Measurements from ENCODE around the gene DBNL. TPM values are rescaled to one million over a fixed set of nuclear protein-coding genes. Genes with fewer than 3 reads are reported as not detected.
A peak's percentile ranks its signal among the peaks of the same experiment; 100 is the strongest.
"Not testable (repeated sequence)": the region's sequence is repeated elsewhere in the genome, so short reads cannot be mapped to it uniquely, and the experiment has no call there.

The DBNL gene
- total and polyA plus RNA-seq, 4 donors = 26.1 to 60.2 (median 41.5) TPM

GRCh38 chr7:44018857-44019807 is 25.4 kb upstream of the DBNL start:
- 4% methylated on average over 62 of the region's 63 CpGs for WGBS
- not testable (repeated sequence) for H3K9me3 ChIP-seq (ENCODE audit: control insufficient read depth in 4 of 4, low read length in 3 of 4); H3K36me3 ChIP-seq (ENCODE audit: control insufficient read depth in 4 of 4, insufficient read depth in 3 of 4, low read depth in 1 of 4, low read length in 3 of 4); H3K4me1 ChIP-seq (ENCODE audit: control insufficient read depth in 4 of 4, insufficient read depth in 4 of 4, low read length in 3 of 4); H3K27me3 ChIP-seq (ENCODE audit: control insufficient read depth in 4 of 4, insufficient read depth in 4 of 4, low read length in 3 of 4)
- Histone ChIP-seq H3K27ac (ENCODE audit: low read depth in 1 of 2, low read length in 2 of 2) (peak overlapping the region in 1 of 2 donors; percentile 69), H3K4me3 (ENCODE audit: low read depth in 1 of 3, low read length in 3 of 3) (peak overlapping the region; percentile 69 to 85 (median 73)), H3K9ac (ENCODE audit: low read depth in 1 of 2, low read length in 2 of 2) (peak overlapping the region; percentile 49 to 71)
- peak in 1 of 2 donors; percentile 8 for TF ChIP-seq HNF4A (conservative IDR thresholded peaks at IDR 0.05)
- TF ChIP-seq GABPA (IDR thresholded peaks at IDR 0.05 in 1 of 2, conservative IDR thresholded peaks at IDR 0.05 in 1 of 2) = peak in 1 of 2 donors; percentile 88
- TF ChIP-seq RXRA (IDR thresholded peaks at IDR 0.05) = peak in 1 of 2 donors; percentile 32
- TF ChIP-seq EGR1 (IDR thresholded peaks at IDR 0.05; ENCODE audit: low read depth in 2 of 2) = peak; percentile 16 to 31
- TF ChIP-seq CTCF (IDR thresholded peaks at IDR 0.05; ENCODE audit: low read depth, low read length, missing input control) = peak; percentile 55
- peak; percentile 49 for TF ChIP-seq REST (IDR thresholded peaks at IDR 0.05)
- TF ChIP-seq TAF1 (conservative IDR thresholded peaks at IDR 0.05) = peak; percentile 95
- peak; percentile 27 to 53 for TF ChIP-seq RAD21 (IDR thresholded peaks at IDR 0.05)
- TF ChIP-seq SP1 (IDR thresholded peaks at IDR 0.05) = peak; percentile 50
- peak; percentile 47 for TF ChIP-seq YY1 (IDR thresholded peaks at IDR 0.05)
- DNase-seq (ENCODE audit: low spot score) = peak; percentile 98

GRCh38 chr7:44019825-44020224 is 24.7 kb upstream of the DBNL start:
- H3K27me3 ChIP-seq (ENCODE audit: control insufficient read depth in 4 of 4, insufficient read depth in 4 of 4, low read length in 3 of 4); H3K36me3 ChIP-seq (ENCODE audit: control insufficient read depth in 4 of 4, insufficient read depth in 3 of 4, low read depth in 1 of 4, low read length in 3 of 4); H3K9me3 ChIP-seq (ENCODE audit: control insufficient read depth in 4 of 4, low read length in 3 of 4); H3K4me1 ChIP-seq (ENCODE audit: control insufficient read depth in 4 of 4, insufficient read depth in 4 of 4, low read length in 3 of 4); DNase-seq (ENCODE audit: low spot score); H3K4me3 ChIP-seq (ENCODE audit: low read depth in 1 of 3, low read length in 3 of 3); H3K27ac ChIP-seq (ENCODE audit: low read depth in 1 of 2, low read length in 2 of 2); H3K9ac ChIP-seq (ENCODE audit: low read depth in 1 of 2, low read length in 2 of 2): not testable (repeated sequence)
- WGBS = 84% methylated on average over 6 of the region's 6 CpGs

- not testable (repeated sequence) for H3K4me1 ChIP-seq (ENCODE audit: control insufficient read depth in 4 of 4, insufficient read depth in 4 of 4, low read length in 3 of 4); DNase-seq (ENCODE audit: low spot score); H3K9ac ChIP-seq (ENCODE audit: low read depth in 1 of 2, low read length in 2 of 2); H3K9me3 ChIP-seq (ENCODE audit: control insufficient read depth in 4 of 4, low read length in 3 of 4); H3K36me3 ChIP-seq (ENCODE audit: control insufficient read depth in 4 of 4, insufficient read depth in 3 of 4, low read depth in 1 of 4, low read length in 3 of 4); H3K27me3 ChIP-seq (ENCODE audit: control insufficient read depth in 4 of 4, insufficient read depth in 4 of 4, low read length in 3 of 4); H3K27ac ChIP-seq (ENCODE audit: low read depth in 1 of 2, low read length in 2 of 2); H3K4me3 ChIP-seq (ENCODE audit: low read depth in 1 of 3, low read length in 3 of 3)
- peak; percentile 7 for TF ChIP-seq SP1 (IDR thresholded peaks at IDR 0.05)
- TF ChIP-seq YY1 (IDR thresholded peaks at IDR 0.05) = peak; percentile 25
- WGBS = 37% methylated on average over 6 of the region's 7 CpGs
These were observed 22.4 kb upstream of the DBNL start for GRCh38 chr7:44022069-44022468.

- not testable (repeated sequence) for H3K27ac ChIP-seq (ENCODE audit: low read depth in 1 of 2, low read length in 2 of 2); H3K27me3 ChIP-seq (ENCODE audit: control insufficient read depth in 4 of 4, insufficient read depth in 4 of 4, low read length in 3 of 4); H3K4me1 ChIP-seq (ENCODE audit: control insufficient read depth in 4 of 4, insufficient read depth in 4 of 4, low read length in 3 of 4); H3K9me3 ChIP-seq (ENCODE audit: control insufficient read depth in 4 of 4, low read length in 3 of 4); H3K36me3 ChIP-seq (ENCODE audit: control insufficient read depth in 4 of 4, insufficient read depth in 3 of 4, low read depth in 1 of 4, low read length in 3 of 4); DNase-seq (ENCODE audit: low spot score); H3K9ac ChIP-seq (ENCODE audit: low read depth in 1 of 2, low read length in 2 of 2); H3K4me3 ChIP-seq (ENCODE audit: low read depth in 1 of 3, low read length in 3 of 3)
- 81% methylated on average over 6 of the region's 6 CpGs for WGBS
These were observed 21.6 kb upstream of the DBNL start for GRCh38 chr7:44022796-44023467.

GRCh38 chr7:44029433-44029832 is 15.1 kb upstream of the DBNL start:
- not testable (repeated sequence) for H3K27ac ChIP-seq (ENCODE audit: low read depth in 1 of 2, low read length in 2 of 2); H3K4me1 ChIP-seq (ENCODE audit: control insufficient read depth in 4 of 4, insufficient read depth in 4 of 4, low read length in 3 of 4); H3K27me3 ChIP-seq (ENCODE audit: control insufficient read depth in 4 of 4, insufficient read depth in 4 of 4, low read length in 3 of 4); H3K36me3 ChIP-seq (ENCODE audit: control insufficient read depth in 4 of 4, insufficient read depth in 3 of 4, low read depth in 1 of 4, low read length in 3 of 4); H3K4me3 ChIP-seq (ENCODE audit: low read depth in 1 of 3, low read length in 3 of 3); H3K9me3 ChIP-seq (ENCODE audit: control insufficient read depth in 4 of 4, low read length in 3 of 4); H3K9ac ChIP-seq (ENCODE audit: low read depth in 1 of 2, low read length in 2 of 2); DNase-seq (ENCODE audit: low spot score)
- WGBS = 96% methylated on average over 6 of the region's 11 CpGs

All from liver (tissue), 9 donors.